GM18511 (cell line): ENCODE measurements around the gene EFCC1.
"Not testable (repeated sequence)": the region's sequence is repeated elsewhere in the genome, so short reads cannot be mapped to it uniquely, and the experiment has no call there.

Experiments
- ATAC-seq: cut with Tn5 transposase; IDR thresholded peaks from one replicate; pipeline ENCODE4 v1.9.1; 2021; ENCODE audit warnings: mild to moderate bottlenecking, moderate library complexity; ENCODE audit not compliant: unreplicated experiment

The EFCC1 gene

DNA sequence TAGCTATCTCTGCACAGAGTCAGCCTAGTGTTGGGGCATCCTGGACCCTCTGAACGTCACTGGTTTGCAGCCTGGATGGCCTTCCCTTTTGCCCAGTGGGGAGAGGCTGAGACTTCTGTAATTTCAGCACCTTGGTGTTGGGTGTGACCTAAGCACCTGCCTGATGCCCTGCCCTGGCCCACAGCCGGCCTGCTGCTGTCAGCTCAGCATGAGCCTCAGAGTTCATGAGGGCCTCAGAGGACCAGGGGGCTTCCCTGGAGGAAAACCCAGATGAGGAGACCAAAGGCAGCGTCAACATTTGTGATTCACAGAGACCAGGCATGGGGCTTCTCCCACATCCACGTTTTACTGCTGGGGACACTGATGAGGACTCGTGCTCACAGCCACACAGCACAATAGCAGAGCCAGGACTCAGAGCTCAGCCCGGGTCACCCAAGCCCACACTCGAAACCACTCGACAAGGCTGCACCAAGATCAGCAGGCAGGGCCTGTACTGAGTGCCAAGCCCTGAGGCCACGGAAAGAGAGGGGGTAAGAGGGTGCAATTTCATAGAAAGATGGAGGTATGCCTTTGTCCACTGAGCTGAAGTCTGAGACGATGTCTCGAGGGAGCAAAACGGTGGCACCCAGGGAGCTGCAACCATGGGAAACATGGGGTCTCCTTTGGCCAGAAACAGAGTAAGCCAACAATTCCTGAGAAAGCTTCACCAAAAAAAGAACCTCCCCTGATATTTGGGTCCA is 49.6 kb downstream of the EFCC1 start:
- no peak for ATAC-seq

DNA sequence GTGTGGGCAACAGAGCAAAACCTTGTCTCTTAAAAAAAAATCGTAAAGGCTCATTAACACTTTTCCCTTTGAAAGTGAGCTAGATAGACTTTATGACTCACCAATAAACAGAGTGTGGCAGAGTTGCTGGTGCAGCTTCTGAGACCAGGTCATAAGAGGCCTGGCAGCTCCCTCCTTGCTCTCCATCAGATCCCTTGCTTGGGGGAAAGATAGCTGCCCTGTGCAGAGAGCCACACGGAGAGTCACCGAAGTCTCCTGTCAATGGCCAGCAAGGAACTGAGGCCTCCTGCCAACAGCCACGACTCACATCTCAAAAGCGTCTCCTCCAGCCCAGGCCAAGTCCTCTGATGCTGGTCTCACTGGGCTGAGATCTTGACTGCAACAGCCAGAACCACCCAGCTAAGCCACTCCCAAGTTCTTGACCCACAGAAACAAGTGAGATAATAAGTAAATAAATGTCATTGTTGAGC is 50.8 kb downstream of the EFCC1 start:
- ATAC-seq: no peak

DNA sequence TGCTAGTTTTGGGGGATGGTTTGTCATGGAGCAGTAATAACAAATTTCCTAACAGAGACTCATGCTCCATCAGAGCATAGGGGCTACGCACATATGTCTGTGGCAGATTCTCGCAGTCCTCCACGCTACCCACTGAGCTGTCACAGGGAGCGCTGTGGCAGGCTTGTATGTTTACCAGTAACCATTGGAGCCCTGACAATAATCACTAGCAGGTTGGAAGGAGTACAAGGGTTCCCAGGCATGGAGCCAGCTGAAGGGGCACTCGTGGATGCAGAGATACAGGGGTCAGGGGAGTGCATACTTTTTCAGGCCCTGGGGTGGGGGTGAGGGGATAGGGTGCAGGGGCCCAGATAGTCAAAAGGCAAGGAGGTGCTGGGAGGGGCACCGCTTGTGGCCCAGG is 51.6 kb downstream of the EFCC1 start:
- ATAC-seq: no peak

DNA sequence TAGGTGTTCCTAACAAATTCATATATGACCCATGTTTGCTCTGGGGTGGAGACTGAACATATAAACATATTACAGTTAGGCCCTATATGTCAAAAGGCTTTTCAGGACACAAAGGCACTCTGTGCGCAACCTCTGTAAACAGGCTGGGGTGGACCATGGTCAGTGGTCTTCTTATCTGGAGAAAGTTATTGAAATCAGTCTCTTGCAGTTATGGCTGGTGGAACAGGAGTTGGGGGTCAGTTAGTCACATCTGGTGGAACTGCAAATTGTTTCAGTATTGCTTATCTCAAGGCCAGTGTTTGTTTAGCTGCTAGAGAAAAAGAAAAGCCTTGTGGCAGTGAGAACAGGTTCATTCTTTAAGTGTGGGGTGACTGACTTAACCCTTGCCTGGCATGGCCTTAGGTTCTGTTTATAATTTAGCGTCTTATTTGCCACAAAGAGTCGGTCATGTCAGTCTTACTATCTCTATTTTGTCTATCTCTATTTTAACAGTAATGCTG is 53.6 kb downstream of the EFCC1 start:
- ATAC-seq: no peak

DNA sequence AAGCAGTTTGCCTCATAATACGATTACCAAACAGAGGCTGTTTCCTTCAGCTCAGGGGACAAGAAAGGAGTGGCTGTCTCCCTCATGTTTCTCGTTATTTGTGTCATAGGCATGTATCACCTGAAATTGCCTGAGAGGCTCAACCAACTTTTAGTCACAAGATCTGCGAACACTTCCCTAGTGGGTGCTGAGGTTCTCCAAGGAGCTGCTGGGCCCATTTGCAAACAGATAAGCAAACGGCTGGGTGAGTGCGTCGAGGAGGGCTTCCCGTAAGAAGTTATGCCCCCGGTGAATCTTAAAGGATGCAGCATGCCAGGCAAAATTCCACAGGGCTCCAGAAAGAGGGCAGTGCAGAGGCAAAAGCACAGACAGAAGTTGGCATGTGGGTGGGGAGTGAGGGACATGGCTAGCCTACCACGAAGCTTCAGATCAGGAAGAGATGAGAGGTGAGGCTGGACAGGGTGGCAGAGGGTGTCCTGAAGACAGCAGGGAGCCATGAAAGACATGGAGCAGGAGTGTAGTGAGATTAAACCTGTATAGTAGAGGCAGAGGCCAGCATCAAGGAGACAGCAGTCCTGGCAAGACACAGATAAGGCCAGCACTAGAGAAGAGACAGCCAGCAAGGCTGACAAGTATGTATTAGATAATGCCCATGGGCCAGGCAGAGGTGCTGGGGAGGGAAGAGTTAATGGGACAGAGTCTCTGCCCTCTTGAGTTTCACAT is 55.5 kb downstream of the EFCC1 start:
- ATAC-seq: no peak

DNA sequence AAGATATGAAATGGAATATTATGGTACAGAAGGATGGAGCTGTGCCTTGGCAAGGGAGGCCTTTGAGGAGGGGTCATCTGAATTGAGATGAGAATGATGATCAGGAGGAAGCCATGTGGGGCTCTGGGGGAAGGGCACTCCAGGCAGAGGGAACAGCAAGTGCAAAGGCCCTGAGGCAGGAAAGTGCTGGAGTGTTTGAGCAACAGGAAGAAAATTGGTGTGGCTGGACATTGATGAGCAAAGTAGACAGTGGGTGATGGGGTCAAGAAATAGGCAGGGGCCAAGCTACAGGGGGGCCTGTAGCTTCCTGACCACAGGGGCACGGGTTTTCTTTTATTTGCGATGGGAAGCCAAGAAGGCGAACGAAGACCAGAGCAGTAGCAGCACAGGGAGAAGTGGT is 56.1 kb downstream of the EFCC1 start:
- no peak for ATAC-seq

DNA sequence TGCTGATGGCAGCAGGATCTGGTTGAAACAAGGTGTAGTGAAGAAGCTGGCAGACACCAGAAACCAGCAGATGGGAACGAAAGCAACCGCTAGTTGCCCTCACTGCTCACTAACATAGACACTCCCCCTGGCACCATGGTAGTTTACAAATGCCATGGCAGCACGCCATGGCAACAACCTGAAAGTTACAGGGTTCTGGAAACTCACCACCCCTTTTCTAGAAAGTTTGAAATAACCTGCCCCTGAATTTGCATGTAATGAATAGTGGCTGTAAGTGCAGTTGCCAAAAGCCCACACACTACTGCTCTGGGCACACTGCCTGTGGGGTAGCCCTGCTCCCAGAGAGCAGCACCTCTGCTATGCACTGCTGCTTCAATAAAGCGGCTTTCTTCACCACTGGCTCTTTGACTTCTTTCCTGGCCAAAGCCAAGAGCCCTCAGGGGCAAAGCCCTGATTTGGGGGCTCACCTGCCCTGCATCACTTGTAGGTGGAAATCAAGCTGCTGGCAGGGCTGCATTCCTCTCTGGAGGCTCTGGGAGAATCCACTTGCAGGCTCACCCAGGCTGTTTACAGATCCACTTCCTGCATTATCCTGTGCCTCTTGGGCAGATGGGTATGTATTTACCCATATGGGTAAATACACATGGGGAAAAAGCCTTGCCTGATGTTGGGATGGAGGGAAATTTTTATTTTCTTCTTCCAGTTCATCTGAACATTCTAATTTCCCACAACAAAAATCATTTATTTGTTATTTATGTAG is 57.5 kb downstream of the EFCC1 start:
- peak; percentile 76 for ATAC-seq

DNA sequence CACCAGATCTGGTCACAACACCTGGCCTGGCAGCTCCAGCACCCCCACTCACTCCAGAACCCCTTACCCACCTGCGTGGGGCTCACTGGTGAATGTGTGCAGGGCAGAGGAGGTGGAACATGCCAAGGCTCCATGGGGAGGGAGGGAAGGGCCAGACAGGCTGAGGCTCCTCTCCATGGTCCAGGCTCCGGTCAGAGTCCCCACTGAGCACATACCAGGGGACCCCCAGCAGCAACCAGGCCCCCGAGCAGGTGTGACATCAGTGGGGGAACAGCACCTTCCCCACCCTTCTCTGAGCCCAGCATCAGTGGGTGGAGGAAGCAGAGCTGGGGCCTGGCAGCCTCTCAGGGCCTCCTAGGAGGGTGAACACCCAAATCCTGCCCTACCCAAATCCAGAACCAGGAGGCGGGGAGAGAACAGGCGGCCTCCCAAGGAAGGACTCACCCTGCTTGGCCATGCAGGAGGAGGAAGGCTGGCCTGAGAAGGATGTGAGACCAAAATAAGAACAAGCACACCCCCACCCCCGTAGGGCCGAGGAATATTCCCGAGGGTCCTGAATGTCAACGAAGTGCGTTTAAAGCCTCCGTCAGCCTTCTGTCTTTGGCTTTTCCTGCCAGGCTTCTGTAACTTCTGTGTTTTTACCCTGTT is 58.3 kb downstream of the EFCC1 start:
- ATAC-seq: no peak

DNA sequence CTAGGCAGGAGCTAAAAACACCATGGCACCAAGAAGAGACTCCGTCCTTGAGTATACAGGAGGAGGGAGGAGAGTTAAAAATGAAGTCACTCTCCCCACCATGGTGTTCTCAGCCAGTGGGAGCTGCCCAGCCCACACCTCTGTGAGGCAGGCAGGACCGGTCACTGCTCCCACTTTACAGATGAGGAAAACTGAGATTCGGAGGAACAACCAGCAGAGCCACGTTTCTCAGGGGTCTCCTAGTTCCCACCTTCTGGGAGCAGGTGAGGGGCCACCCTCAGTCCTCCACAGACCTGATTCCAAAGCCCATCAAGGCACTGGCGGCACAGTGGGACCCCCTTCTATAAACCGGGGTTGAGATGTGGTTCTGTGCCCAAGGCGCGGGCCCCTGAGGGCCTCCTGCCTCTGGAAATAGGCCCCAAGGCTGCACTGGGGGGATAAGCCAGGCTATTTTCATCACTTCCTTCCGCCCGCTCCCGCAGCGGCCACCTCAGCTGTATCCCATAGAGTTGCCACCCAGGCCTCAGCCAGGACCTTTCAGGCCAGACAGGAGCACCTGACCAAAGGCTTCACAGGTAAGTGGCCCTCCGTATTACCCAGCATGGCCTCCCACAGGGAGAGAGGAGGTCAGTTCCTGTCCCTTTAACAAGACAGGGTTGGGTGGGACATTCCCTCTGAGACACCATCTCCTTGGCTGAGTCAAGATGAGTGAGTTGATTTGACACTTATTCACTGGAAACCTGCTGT is 59.3 kb downstream of the EFCC1 start, which contains the start of gene GP9:
Gene GP9 (plus strand): TSS at position 504 of the 747 bp plus-strand sequence. CDS start 961 bp downstream, outside the sequence.
- ATAC-seq: no peak

DNA sequence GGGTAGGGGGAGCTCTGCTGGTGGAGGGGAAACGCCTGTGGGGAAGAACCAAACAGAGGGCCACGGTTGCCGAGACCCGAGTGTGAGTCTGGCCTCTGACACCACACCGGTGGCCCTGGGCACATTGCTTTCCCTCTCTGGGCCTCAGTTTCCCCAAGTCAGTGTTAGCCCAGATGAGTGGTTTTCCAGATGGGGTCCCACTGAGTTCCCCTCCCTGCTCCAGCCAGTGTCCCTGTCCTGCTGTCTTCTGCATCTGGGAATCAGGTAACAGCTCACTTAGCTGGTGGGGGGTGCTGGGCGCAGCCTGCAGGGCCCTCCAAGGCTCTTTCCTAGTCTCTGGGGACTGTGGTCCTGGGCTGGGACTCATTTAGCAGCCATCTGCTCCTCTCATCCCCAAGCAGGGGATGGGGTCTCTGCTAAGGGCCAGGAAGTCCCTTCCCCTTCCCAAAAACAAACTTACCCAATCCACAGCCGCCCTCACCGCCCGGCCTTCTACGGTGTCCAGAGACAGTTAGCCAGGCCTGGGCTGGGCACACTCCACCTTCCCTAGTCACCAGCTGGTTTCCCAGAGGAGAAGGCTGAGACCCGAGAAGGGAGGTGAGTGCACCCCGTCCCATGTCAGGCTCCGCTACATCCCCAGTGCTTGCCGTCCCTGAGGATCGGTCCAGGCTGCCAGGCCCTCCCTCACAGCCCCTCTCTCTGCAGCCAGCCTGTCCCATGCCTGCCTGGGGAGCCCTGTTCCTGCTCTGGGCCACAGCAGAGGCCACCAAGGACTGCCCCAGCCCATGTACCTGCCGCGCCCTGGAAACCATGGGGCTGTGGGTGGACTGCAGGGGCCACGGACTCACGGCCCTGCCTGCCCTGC is 60.2 kb downstream of the EFCC1 start:
- ATAC-seq: no peak

DNA sequence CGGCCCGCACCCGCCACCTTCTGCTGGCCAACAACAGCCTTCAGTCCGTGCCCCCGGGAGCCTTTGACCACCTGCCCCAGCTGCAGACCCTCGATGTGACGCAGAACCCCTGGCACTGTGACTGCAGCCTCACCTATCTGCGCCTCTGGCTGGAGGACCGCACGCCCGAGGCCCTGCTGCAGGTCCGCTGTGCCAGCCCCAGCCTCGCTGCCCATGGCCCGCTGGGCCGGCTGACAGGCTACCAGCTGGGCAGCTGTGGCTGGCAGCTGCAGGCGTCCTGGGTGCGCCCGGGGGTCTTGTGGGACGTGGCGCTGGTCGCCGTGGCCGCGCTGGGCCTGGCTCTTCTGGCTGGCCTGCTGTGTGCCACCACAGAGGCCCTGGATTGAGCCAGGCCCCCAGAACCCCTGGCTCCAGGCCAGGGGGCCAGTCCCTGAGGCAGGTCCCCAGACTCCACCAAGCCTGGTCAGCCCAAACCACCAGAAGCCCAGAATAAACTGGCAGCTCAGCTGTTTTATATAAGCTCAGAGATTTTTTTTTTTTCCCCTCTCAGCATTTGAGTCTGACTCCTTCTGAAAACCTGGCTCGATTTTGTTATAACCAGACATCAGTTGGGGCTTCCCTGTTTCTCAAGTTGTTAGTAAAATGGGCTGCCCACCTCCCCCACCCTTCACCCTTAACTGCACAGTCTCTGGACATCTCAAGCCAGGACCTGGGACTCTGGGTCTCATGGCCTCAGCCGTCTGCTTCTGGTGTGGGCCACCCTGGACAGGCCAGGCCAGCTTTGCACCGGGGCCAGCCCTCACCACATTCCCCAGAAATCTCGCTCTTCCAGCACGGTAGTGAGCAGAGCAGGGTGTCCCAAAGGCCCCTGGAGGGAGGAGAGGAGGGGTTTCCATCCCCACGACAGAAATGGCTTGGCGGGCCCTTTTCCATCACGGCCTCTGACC is 61.1 kb downstream of the EFCC1 start:
- ATAC-seq: no peak

DNA sequence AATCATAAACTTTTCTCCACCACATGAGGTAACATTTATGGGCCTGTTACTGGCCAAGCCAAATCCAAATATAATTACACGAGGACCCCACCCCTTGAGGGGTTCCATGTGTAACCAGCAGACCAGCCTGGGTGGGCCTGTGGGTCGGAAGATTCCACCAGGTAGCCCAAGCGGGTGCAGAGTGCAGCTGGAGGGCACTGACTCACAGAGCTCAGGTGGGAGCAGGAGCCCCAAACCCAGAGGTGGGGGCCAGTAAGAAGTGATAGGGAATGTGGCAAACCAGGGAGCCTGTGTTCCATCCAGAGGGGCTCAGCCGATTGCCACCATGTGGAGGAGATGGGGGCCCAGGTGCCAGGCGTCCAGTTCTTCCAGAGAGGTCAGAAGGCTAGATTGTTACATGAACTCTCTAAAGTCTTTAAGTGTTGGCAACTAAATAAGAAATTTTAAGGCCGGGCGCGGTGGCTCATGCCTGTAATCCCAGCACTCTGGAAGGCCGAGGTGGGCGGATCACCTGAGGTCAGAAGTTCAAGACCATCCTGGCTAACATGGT is 62.1 kb downstream of the EFCC1 start:
- ATAC-seq: no peak

DNA sequence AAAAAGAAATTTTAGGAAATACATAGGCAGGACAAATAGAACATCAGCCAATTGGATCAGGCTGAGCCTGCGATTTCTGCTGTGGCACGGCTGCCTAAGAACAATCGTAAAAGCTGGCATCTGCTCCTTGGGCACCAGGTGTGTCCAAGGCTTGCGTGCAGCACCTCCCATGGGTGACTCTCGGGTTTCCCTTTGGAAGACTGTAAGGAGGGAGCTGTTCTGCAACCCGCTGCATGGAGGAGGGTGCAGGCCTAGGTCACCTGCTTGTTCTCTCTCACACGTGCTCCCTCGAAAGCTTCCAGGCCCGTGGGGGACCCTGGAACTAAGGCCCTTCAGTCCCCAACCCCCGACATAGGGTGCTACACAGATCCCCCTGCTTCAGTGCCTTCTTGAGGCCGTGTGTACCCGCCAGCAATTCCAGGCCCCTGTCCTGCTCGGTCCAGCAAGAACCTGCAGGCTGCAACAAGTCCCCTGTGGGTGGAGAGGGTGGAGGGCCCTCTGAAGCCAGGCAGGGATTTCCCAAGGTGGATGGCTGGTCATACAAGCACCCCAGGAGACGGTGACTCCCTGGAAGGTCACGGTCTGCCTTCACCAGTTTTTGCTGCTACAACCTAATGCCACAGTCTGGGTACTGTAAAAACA is 62.9 kb downstream of the EFCC1 start:
- ATAC-seq: no peak

DNA sequence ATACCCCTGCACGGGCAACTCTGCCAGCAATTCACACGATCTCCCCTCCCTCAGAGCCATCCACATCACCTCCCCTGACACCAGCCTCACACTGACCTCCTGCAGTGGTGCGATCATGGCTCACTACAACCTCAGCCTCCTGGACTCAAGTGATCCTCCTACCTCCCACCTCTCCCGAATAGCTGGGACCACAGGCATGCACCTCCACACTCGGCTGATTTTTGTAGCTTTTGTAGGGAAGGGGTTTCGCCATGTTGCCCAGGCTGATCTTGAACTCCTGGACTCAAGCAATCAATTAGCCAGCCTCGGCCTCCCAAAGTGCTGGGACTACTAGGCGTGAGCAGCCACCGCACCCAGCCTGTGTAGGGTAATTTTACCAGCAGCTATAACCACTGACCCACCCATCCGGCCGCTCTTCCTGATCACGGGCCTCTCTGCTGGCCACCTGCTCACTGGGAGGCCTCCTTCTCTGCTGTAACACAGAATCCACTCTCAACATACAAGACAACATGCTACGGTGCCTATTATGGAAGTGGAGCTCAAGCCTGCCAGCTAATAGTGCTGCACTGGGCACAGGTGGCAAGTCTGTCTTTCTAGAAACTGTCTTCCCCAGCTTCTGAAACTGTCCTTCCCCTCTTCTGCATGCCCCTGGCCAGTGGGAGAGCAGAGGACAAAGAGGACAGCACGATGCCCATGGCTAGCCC is 64.1 kb downstream of the EFCC1 start:
- ATAC-seq: no peak

DNA sequence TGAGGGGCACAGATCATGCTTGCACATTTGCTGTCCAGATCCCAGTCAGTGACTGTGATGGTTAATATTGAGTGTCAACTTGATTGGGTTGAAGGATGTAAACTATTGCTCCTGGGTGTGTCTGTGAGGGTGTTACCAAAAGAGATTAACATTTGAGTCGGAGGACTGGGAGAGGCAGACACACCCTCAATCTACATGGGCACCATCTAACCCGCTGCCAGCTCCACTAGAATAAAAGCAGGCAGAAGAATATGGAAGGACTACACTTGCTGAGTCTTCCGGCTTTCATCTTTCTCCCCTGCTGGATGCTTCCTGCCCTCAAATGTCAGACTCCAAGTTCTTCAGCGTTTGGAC is 64.6 kb downstream of the EFCC1 start:
- no peak for ATAC-seq

DNA sequence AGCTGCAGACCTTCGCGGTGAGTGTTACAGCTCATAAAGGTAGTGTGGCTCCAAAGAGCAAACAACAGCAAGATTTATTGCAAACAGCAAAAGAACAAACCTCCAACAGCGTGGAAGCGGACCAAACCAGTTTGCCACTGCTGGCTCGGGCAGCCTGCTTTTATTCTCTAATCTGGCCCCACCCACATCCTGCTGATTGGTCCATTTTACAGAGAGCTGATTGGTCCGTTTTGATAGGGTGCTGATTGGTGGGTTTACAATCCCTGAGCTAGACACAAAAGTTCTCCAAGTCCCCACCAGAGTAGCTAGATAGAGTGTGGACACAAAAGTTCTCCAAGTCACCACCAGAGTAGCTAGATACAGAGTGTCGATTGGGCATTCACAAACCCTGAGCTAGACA is 66.6 kb downstream of the EFCC1 start:
- ATAC-seq: not testable (repeated sequence)
